Measurements from ENCODE around the gene CSNK1E. TPM values are rescaled to one million over a fixed set of nuclear protein-coding genes. Genes with fewer than 3 reads are reported as not detected.

Gene CSNK1E
- total and polyA plus RNA-seq, 2 of the 8 experiments (the other 6 are each of a cell fraction or from before 2014, with no cell fraction given) = 247 to 263 TPM

DNA sequence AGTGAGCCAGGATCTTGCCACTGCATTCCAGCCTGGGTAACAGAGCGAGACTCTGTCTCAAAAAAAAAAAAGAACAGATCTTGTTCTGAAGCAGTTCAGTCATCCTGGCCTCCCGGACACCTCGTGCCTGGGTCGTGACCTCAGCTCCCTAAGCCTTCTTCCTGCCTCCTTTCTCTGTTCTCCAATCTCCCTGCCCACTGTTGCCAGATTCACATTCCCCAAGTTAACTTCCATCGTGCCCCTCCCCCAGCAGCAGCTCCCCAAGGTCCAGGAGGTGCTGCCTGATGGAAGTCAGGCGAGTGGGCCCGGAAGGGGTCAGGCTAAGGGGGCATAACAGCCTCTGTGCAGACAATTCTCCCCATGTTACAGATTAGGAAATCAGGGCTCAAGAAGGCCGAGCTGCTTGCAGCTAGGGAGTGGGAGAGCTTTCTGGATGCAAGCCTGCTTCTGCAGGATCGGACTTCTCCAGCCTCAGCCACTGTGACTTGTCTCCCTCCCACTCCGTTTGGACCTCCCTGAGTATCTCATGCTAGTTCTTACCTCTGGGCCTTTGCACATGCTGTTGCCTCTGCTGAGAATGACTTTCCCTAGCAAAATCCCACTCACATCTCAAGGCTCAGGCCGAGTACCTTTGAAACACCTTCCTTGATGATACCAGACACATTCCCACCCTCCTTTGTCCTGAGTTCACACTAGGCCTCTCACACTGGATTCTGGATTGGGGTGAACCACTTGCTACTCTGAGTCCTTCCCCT, 30.1 kb downstream of the CSNK1E start (continued):
- no peak for TF ChIP-seq EP300 (IDR thresholded peaks at IDR 0.05; ENCODE audit: borderline replicate concordance in 1 of 2, low read depth in 2 of 2, low read length in 2 of 2)

Measured in H1 (cell line).